ENCODE results near the gene GTF2A1L.
"Not testable (repeated sequence)": the region's sequence is repeated elsewhere in the genome, so short reads cannot be mapped to it uniquely, and the experiment has no call there.

Gene GTF2A1L

DNA sequence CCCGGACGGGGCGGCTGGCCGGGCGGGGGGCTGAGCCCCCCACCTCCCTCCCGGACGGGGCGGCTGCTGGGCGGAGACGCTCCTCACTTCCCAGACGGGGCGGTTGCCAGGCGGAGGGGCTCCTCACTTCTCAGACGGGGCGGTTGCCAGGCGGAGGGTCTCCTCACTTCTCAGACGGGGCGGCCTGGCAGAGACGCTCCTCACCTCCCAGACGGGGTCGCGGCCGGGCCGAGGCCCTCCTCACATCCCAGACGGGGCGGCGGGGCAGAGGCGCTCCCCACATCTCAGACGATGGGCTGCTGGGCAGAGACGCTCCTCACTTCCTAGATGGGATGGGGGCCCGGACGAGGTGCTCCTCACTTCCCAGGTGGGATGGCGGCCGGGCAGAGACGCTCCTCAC is 3.1 kb upstream of the GTF2A1L start:
- not testable (repeated sequence) for DNase-seq

- no peak for DNase-seq
Observed at GRCh38 chr2:48619526-48619925, 1.9 kb downstream of the GTF2A1L start.

DNA sequence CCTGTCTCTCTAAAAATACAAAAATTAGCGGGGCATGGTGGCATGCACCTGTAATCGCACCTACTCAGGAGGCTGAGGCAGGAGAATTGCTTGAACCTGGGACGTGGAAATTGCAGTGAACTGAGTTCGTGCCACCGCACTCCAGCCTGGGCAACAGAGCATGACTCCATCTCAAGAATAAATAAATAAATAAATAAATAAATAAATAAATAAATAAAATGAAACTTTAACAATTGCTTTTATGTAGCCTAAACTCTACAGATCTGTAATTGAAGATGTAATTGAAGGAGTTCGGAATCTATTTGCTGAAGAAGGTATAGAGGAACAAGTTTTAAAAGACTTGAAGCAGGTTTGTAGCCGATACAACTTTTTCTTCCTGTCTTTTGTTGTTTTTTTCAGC is 2.9 kb downstream of the GTF2A1L start:
- no peak for DNase-seq

DNA sequence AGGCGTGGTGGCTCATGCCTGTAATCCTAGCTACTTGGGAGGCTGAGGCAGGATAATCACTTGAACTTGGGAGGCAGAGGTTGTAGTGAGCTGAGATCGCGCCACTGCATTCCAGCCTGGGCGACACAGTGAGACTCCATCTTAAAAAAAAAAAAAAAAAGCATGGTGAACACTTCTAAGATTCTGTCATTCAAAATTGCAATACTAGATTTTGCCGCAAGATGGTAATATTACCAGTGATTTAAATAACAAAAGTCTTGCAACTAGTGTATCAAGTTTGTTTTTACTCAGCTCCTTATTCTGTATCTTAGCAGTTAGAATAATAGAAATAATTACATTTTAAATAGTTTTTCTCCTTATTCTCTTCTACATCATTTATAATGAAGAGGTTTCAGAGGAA is 5.0 kb downstream of the GTF2A1L start:
- DNase-seq = not testable (repeated sequence)

- no peak for DNase-seq
Observed at GRCh38 chr2:48624696-48625095, 7.0 kb downstream of the GTF2A1L start.

DNA sequence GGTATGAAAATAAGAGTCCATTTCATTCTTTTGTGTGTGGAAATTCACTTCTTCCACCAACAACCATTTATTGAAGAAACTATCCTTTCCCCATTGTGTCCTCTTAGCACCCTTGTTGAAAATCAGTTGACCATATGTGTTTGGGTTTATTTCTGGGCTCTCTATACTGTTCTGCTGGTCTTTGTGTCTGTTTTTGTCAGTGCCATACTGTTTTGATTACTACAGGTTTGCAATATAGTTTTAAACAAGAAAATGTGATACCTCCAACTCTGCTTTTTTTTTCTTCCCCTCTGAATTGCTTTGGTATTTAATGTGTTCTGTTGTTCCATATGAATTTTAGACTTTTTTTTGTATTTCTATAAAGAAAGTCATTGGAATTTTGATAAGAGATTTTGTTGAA is 8.4 kb downstream of the GTF2A1L start:
- DNase-seq = no peak

DNA sequence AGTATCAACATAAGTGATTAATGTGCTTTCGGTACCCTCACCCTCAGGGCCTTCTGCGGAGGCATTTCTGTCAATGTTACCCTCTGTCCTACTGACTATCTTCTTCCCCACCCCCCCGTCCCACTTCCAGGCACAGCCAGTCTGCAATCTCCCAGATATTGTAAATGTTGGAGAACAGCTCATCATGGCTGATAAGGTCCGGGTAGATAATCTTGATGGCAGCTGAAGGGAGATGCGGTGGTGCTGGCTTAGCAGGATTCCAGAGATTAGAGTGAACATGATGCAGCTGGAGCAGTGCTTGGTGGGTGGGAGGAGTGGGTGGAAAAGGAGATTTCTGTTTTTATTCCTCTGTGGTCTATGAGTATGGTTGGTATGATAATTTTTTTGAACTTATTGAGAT is 15.5 kb downstream of the GTF2A1L start:
- DNase-seq = no peak

DNA sequence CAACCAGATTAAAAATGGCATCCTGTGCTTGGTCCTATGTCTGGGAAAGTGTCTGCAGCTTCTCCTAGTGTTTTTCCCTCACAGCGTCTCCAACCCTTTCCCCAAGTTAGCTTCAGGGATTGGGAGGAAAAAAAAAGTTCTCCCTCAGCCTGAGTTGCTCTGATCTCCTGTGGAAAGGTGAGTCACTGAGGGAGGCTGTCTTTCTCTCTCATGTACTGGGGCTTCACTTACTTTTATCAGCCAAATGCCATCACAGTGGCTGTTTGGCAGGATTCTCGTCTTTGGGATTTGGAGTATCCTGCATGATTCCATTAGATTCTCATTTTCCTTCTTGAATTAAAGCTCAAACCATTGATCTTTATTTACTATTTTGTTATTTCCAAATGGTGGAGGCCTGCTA is 18.1 kb downstream of the GTF2A1L start:
- no peak for DNase-seq

DNA sequence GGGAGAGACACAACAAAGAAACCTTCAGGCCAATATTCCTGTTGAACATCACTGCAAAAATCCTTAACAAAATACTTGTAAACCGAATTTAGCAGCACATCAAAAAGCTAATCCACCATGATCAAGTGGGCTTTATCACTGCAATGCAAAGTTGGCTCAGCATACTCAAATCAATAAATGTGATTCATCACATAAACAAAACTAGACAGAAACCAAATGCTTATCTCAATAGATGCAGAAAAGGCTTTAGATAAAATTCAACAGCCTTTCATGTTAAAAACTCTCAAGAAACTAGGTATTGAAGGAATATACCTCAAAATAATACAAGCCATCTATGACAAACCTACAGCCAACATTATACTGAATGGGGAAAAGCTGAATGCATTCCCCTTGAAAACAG is 20.6 kb downstream of the GTF2A1L start:
- DNase-seq = no peak

DNA sequence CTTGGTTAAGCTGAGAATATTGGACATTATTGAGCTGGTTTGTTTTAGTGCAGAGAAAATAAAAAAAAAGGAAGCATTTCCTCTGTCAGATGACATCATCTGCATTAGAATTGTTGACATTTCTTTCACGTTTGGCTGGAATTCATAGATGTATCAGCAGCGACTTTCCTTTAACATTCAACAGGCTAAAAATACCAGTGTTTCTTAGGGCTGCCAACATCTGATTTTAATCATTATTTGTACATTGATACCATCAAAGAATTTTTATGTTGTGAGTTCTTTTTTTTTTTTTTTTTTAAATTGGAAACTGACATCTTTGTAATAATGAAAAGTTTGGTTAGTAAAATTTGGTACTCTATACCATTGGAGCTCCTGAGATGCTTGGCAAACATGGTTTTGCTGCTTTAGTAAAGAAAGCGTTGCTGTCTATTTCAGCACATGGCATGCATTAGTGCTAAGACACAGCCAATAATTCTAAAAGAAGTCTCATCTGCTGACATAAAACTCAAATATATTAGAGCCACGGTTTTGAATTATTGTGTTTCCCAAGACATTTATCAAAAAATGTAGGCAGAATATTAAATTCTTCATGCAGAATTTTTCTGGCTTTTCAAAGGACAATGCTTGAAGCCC is 33.6 kb downstream of the GTF2A1L start:
- DNase-seq = no peak

- DNase-seq = no peak
Observed at GRCh38 chr2:48668992-48669391, 51.3 kb downstream of the GTF2A1L start.

GRCh38 chr2:48673581-48673980 is 55.9 kb downstream of the GTF2A1L start:
- no peak for DNase-seq

DNA sequence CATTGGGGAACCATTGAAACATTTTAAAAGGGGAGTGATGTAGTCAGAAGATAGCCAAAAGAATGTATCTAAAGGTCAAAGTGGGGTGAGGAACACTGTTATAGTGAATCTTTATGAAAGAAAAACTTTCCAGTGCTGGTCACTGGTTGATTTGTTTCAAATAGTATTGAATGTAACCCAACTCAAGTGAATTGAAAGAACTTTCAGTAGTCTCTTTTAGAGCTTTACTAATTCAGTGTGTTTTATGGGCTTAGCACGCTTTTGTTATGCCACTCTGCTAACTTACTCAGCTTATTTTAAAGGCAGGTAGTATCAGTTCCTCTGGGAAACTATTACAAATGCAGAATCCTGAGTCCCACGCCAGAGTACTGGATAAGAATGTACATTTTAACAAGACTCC is 57.3 kb downstream of the GTF2A1L start:
- no peak for DNase-seq

- DNase-seq = no peak
Observed at GRCh38 chr2:48677450-48677849, 59.8 kb downstream of the GTF2A1L start.

- no peak for DNase-seq
Observed at GRCh38 chr2:48685126-48685525, 67.5 kb downstream of the GTF2A1L start.

- DNase-seq = no peak
Observed at GRCh38 chr2:48691935-48692691, 74.5 kb downstream of the GTF2A1L start.

- no peak for DNase-seq
Observed at GRCh38 chr2:48693066-48693465, 75.4 kb downstream of the GTF2A1L start.

DNA sequence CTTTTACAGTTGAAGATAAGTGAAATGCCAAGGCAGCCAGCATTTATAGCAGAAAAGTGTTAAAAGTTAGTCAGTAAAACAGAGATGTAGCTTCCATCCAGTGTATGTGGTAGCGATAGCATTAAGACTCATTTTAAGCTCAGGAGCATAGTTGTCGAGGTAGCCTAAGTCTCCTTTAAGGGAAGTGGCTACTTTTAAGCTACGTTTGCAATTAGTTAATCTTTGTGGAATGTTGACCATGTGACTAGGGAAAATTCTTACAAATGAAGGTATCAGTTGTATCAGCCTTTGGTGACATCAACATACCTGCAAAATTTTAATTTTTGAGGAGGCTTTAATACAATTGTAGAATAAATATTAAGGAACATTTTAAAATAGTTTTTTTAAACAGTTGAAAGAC is 76.0 kb downstream of the GTF2A1L start:
- DNase-seq = no peak

GRCh38 chr2:48694149-48694548 is 76.5 kb downstream of the GTF2A1L start:
- DNase-seq = no peak

- no peak for DNase-seq
Observed at GRCh38 chr2:48695991-48696390, 78.3 kb downstream of the GTF2A1L start.

DNA sequence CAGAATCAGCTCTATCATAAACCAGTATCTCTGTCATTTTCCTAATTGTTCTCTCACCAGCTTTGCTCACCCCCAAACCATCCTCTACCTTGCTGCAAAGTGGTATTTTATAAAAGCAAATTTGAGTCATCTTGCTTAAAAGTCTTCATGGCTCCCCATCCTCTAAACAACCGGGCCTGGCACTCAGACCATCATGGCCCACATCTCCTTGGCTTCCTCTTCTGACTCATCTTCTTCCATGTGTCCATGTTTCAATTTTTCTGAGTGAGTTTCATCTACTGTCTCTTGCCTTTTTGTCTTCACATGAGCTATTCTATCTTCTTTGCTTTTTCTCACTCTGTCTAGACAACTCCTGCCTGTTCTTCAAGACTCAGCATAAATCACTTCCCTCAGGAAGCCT is 79.2 kb downstream of the GTF2A1L start:
- no peak for DNase-seq

DNA sequence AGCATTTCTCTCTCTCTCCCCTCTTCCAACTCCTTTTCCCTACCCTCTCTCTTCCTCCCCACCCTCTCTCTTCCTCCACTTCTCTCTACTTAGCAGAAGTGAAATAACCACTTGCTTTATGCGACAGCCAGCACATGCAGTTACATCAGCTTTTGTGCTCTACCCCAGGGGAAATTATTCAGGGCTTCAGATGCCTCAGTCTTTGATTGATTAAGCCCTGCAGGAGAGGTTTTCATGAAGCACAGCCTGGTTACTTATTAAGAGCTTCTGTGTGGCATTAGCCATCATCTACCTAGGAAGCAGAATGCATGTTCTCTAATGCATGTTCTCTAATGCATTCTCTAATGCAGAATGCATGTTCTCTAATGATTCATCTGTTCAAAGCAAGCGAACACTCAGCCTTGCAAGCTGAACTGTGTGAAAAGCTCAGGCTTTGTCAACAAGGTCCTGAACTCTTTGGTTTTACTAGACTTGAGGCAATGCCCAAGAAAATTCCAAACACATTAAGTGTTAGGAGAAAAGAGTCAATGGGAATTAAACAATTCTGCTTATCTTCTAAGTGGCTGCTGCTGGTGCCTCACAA is 81.8 kb downstream of the GTF2A1L start:
- no peak for DNase-seq

GRCh38 chr2:48703621-48704020 is 86.0 kb downstream of the GTF2A1L start:
- DNase-seq = not testable (repeated sequence)

DNA sequence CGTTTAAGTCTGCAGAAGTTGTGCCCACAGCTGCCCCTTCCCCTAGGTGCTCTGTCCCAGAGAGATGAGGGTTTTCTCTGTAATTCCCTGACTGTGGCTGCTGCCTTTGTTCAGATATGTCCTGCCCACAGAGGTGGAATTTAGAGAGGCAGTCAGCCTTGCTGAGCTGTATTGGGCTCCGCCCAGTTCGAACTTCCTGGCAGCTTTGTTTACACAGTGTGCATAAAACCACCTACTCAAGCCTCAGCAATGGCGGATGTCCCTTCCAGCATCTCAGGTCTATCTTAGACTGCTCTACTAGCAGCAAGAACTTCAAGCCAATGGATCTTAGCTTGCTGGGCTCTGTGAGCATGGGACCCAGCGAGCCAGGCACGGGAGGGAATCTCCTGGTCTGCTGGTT is 89.8 kb downstream of the GTF2A1L start:
- DNase-seq = no peak

All from DMS79 treated with DMSO at 0.1 percent for 48 hours (cell line).